Measurements from ENCODE around the gene FGFR4. TPM values are rescaled to one million over a fixed set of nuclear protein-coding genes. Genes with fewer than 3 reads are reported as not detected.
"Not testable (repeated sequence)": the region's sequence is repeated elsewhere in the genome, so short reads cannot be mapped to it uniquely, and the experiment has no call there.

Gene FGFR4
- total and polyA plus RNA-seq, 7 donors: 1.6 to 6.5 (median 3.5) TPM

GRCh38 chr5:177043114-177043513 lies 43.6 kb upstream of the FGFR4 start:
- 95 to 98% (median 97%) methylated on average over 6 of the region's 6 CpGs for WGBS, 3 donors
- Histone ChIP-seq H3K9me3 (no peaks in the 10 kb centered on the region), H3K27me3 (ENCODE audit: insufficient read depth in 3 of 3, low read length in 2 of 3) (no peaks in the 10 kb centered on the region), H3K4me1 (no peaks in the 10 kb centered on the region), H3K27ac (no peak overlapping the region), H3K36me3 (ENCODE audit: insufficient read depth in 1 of 2, low read depth in 1 of 2) (peaks cover 19 to 69% of the 10 kb centered on the region in 2 donors), H3K4me3 (no peak overlapping the region)
- DNase-seq: no peak
- TF ChIP-seq CTCF (IDR thresholded peaks at IDR 0.05): no peak
- ATAC-seq: no peak
- intact Hi-C loops (cut with DNase I): no loop called here

DNA sequence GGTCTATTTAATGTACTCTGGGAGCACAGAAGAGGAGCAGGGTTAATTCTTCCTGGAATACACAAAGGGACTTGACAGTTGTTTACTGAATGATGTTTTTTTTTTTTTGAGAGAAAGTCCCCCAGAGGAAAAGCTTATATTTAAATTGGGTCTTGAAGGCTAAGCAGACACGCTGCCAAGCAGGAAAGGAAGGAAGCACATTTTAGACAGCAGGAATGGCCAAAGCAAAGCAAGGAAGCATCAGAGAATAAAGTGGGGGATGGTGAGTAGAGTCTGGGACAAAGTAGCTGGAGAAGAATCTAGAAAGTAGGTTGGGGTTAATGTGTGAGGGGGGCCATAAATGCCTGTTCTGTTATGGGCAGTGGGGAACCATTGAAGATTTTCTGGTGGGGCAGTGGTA lies 42.8 kb upstream of the FGFR4 start:
- DNase-seq: no peak
- H3K9me3 ChIP-seq: no peaks in the 10 kb centered on the region
- H3K4me3 ChIP-seq: no peak overlapping the region
- WGBS, 3 donors: 64 to 83% (median 72%) methylated on average over 1 of the region's 1 CpG
- no peaks in the 10 kb centered on the region for H3K4me1 ChIP-seq
- intact Hi-C loops (cut with DNase I): no loop called here
- TF ChIP-seq CTCF (IDR thresholded peaks at IDR 0.05): no peak
- H3K36me3 ChIP-seq (ENCODE audit: insufficient read depth in 1 of 2, low read depth in 1 of 2): peaks cover 19 to 73% of the 10 kb centered on the region in 2 donors
- no peak for ATAC-seq
- H3K27me3 ChIP-seq (ENCODE audit: insufficient read depth in 3 of 3, low read length in 2 of 3): no peaks in the 10 kb centered on the region
- H3K27ac ChIP-seq: no peak overlapping the region

GRCh38 chr5:177044641-177045040 lies 42.1 kb upstream of the FGFR4 start:
- 88 to 96% (median 90%) methylated on average over 1 of the region's 1 CpG for WGBS, 3 donors
- ATAC-seq: no peak
- Histone ChIP-seq H3K9me3 (no peaks in the 10 kb centered on the region), H3K36me3 (ENCODE audit: insufficient read depth in 1 of 2, low read depth in 1 of 2) (peaks cover 19 to 80% of the 10 kb centered on the region in 2 donors), H3K27me3 (ENCODE audit: insufficient read depth in 3 of 3, low read length in 2 of 3) (no peaks in the 10 kb centered on the region), H3K4me3 (no peak overlapping the region), H3K4me1 (no peaks in the 10 kb centered on the region), H3K27ac (no peak overlapping the region)
- intact Hi-C loops (cut with DNase I): no loop called here
- no peak for DNase-seq
- no peak for TF ChIP-seq CTCF (IDR thresholded peaks at IDR 0.05)

- WGBS, 3 donors: 90 to 96% (median 95%) methylated on average over 4 of the region's 4 CpGs
- no peak overlapping the region for H3K27ac ChIP-seq
- ATAC-seq: no peak
- H3K36me3 ChIP-seq (ENCODE audit: insufficient read depth in 1 of 2, low read depth in 1 of 2): peaks cover 19 to 88% of the 10 kb centered on the region in 2 donors
- no peak overlapping the region for H3K4me3 ChIP-seq
- no peak for DNase-seq
- intact Hi-C loops (cut with DNase I): no loop called here
- H3K9me3 ChIP-seq: no peaks in the 10 kb centered on the region
- TF ChIP-seq CTCF (IDR thresholded peaks at IDR 0.05): no peak
- no peaks in the 10 kb centered on the region for H3K4me1 ChIP-seq
- H3K27me3 ChIP-seq (ENCODE audit: insufficient read depth in 3 of 3, low read length in 2 of 3): no peaks in the 10 kb centered on the region
Observed at GRCh38 chr5:177045631-177046030, 41.1 kb upstream of the FGFR4 start.

DNA sequence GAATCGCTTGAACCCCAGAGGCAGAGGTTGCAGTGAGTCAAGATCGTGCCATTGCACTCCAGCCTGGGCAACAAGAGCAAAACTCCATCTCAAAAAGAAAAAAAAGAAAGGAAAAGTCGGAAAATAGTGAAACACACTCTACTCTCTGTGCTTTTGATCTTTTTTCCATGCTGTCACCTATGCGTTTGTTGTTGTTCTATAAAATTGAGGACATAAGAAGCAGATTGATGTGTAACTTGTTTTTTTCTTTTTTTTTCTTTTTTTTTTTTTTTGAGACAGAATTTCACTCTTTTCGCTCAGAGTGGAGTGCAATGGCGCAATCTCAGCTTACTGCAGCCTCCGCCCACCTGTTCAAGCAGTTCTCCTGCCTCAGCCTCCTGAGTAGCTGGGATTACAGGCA lies 38.2 kb upstream of the FGFR4 start:
- DNase-seq; H3K27me3 ChIP-seq (ENCODE audit: insufficient read depth in 3 of 3, low read length in 2 of 3); H3K4me3 ChIP-seq; intact Hi-C loops (cut with DNase I); ATAC-seq; H3K9me3 ChIP-seq; H3K4me1 ChIP-seq; H3K27ac ChIP-seq: not testable (repeated sequence)
- peaks cover 18 to 88% of the 10 kb centered on the region in 2 donors for H3K36me3 ChIP-seq (ENCODE audit: insufficient read depth in 1 of 2, low read depth in 1 of 2)
- whole genome bisulfite sequencing, 3 donors: 95 to 98% (median 96%) methylated on average over 7 of the region's 7 CpGs

Data from psoas muscle (tissue), 8 donors.